GOT3 (cell line): ENCODE results near the gene AOPEP.
"Not testable (repeated sequence)": the region's sequence is repeated elsewhere in the genome, so short reads cannot be mapped to it uniquely, and the experiment has no call there.

Source experiments
- DNase-seq: peaks from one replicate; lab custom pipeline; 2025; ENCODE audit warnings: mixed read lengths; lab: John Stamatoyannopoulos, UW

AOPEP gene

GRCh38 chr9:95018099-95018936 is 291.8 kb downstream of the AOPEP start:
- no peak for DNase-seq

- DNase-seq = not testable (repeated sequence)
These were observed 294.1 kb downstream of the AOPEP start for GRCh38 chr9:95020644-95021043.

GRCh38 chr9:95021166-95021886 is 294.8 kb downstream of the AOPEP start:
- no peak for DNase-seq

- no peak for DNase-seq
These were observed 296.2 kb downstream of the AOPEP start for GRCh38 chr9:95022657-95023056.

GRCh38 chr9:95023217-95024003 is 296.9 kb downstream of the AOPEP start:
- DNase-seq = no peak

GRCh38 chr9:95024097-95024671 is 297.7 kb downstream of the AOPEP start:
- no peak for DNase-seq

GRCh38 chr9:95025213-95026147 is 299.0 kb downstream of the AOPEP start:
- no peak for DNase-seq

- no peak for DNase-seq
These were observed 299.6 kb downstream of the AOPEP start for GRCh38 chr9:95026148-95026524.

- DNase-seq = no peak
These were observed 301.7 kb downstream of the AOPEP start for GRCh38 chr9:95027914-95028852.

GRCh38 chr9:95028853-95029219 is 302.3 kb downstream of the AOPEP start:
- no peak for DNase-seq

- no peak for DNase-seq
These were observed 302.8 kb downstream of the AOPEP start for GRCh38 chr9:95029288-95029687.

GRCh38 chr9:95029720-95030119 is 303.2 kb downstream of the AOPEP start:
- DNase-seq = no peak

- no peak for DNase-seq
These were observed 303.8 kb downstream of the AOPEP start for GRCh38 chr9:95030344-95030743.

GRCh38 chr9:95030920-95031642 is 304.6 kb downstream of the AOPEP start:
- no peak for DNase-seq

- no peak for DNase-seq
These were observed 305.4 kb downstream of the AOPEP start for GRCh38 chr9:95031711-95032461.

- no peak for DNase-seq
These were observed 306.3 kb downstream of the AOPEP start for GRCh38 chr9:95032580-95033341.

GRCh38 chr9:95035846-95036245 is 309.3 kb downstream of the AOPEP start:
- DNase-seq = no peak

GRCh38 chr9:95036676-95037075 is 310.2 kb downstream of the AOPEP start:
- no peak for DNase-seq
